ENCODE results near the gene RCAN2. TPM values are rescaled to one million over a fixed set of nuclear protein-coding genes. Genes with fewer than 3 reads are reported as not detected.

The RCAN2 gene
- polyA plus RNA-seq, 4 donors = 0.67 to 8.7 (median 4.0) TPM

DNA sequence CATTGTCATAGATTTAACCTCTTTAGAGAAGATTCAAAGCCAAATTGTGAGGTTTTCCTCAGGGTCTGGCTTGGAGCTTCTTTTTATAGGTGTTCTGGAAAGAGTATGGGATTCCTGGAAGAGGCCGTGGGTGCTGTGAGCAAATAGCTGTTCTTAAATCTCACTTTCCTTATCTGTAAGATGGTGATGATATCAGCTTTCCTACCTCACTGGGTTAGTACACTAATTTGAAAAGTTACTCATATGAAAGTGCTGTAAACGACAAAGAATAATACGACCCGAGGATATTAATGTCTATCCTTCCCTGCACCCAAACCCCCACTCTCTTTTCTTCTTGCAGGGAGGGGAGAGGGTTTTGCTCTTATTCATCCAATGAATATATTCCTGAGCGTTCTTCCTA, 203.6 kb downstream of the RCAN2 start:
- 76 to 81% (median 79%) methylated on average over 5 of the region's 5 CpGs for WGBS, 3 donors
- no peak overlapping the region for H3K4me3 ChIP-seq (ENCODE audit: low read depth in 1 of 3, low read length in 3 of 3)
- H3K27me3 ChIP-seq (ENCODE audit: control insufficient read depth in 3 of 3, insufficient read depth in 3 of 3, low read length in 3 of 3) = no peaks in the 10 kb centered on the region
- DNase-seq (no peak), FAIRE-seq (no peak)
- no peaks in the 10 kb centered on the region for H3K36me3 ChIP-seq (ENCODE audit: control insufficient read depth in 3 of 3, insufficient read depth in 2 of 3, low read depth in 1 of 3, low read length in 3 of 3)
- H3K4me1 ChIP-seq (ENCODE audit: control insufficient read depth in 3 of 3, insufficient read depth in 2 of 3, low read depth in 1 of 3, low read length in 2 of 3) = no peaks in the 10 kb centered on the region
- no peak overlapping the region for H3K27ac ChIP-seq (ENCODE audit: low read depth in 1 of 3, low read length in 2 of 3)
- no peaks in the 10 kb centered on the region for H3K9me3 ChIP-seq (ENCODE audit: control insufficient read depth in 2 of 2, insufficient read depth in 1 of 2, low read depth in 1 of 2, low read length in 1 of 2)

DNA sequence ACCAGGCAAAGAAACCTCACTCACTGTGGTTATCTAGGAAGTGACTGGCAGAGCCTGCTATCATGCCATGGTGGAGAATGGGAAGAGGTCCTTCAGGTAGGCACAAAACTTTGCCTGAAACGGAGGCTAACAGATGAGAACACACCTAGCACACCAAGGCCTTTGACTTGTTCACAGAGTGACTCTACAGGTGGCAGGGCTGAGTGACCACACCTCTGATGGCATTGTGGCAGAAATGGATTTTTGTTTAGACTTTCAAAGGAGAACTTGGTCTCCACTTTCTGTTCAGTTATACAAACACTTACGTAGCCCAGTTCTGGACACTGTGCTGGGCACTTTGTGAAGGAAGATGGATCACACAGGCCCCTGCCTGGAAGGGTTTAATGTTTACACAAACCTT, 204.2 kb downstream of the RCAN2 start:
- H3K36me3 ChIP-seq (ENCODE audit: control insufficient read depth in 3 of 3, insufficient read depth in 2 of 3, low read depth in 1 of 3, low read length in 3 of 3) = no peaks in the 10 kb centered on the region
- DNase-seq (no peak), FAIRE-seq (no peak)
- H3K4me1 ChIP-seq (ENCODE audit: control insufficient read depth in 3 of 3, insufficient read depth in 2 of 3, low read depth in 1 of 3, low read length in 2 of 3) = no peaks in the 10 kb centered on the region
- H3K27me3 ChIP-seq (ENCODE audit: control insufficient read depth in 3 of 3, insufficient read depth in 3 of 3, low read length in 3 of 3) = no peaks in the 10 kb centered on the region
- no peak overlapping the region for H3K27ac ChIP-seq (ENCODE audit: low read depth in 1 of 3, low read length in 2 of 3)
- H3K4me3 ChIP-seq (ENCODE audit: low read depth in 1 of 3, low read length in 3 of 3) = no peak overlapping the region
- 82 to 91% (median 87%) methylated on average over 2 of the region's 2 CpGs for WGBS, 3 donors
- H3K9me3 ChIP-seq (ENCODE audit: control insufficient read depth in 2 of 2, insufficient read depth in 1 of 2, low read depth in 1 of 2, low read length in 1 of 2) = no peaks in the 10 kb centered on the region

- WGBS, 3 donors = 83 to 85% (median 83%) methylated on average over 2 of the region's 2 CpGs
- DNase-seq (no peak), FAIRE-seq (no peak)
These were observed 206.8 kb downstream of the RCAN2 start for GRCh38 chr6:46284475-46284874.

DNA sequence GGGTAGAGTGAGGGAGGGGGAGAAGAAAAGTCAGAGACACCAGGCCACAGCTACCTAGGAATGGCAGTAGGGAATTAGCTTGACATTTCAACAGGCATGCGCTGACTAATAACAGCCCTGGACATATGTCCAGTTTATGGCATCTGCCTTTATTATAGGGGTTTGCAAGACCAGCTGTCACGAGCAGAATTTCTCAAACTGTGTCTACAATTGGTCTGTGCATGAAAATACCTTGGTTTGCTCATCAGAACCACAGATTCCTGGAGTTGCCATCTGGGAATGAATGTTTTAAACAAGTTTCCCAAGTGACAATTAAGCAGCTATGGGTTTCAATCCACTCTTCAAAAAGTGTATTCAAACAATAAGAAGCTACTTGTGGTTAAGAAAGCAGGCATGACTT, 210.1 kb downstream of the RCAN2 start:
- no peaks in the 10 kb centered on the region for H3K4me1 ChIP-seq (ENCODE audit: control insufficient read depth in 3 of 3, insufficient read depth in 2 of 3, low read depth in 1 of 3, low read length in 2 of 3)
- no peak overlapping the region for H3K4me3 ChIP-seq (ENCODE audit: low read depth in 1 of 3, low read length in 3 of 3)
- no peaks in the 10 kb centered on the region for H3K36me3 ChIP-seq (ENCODE audit: control insufficient read depth in 3 of 3, insufficient read depth in 2 of 3, low read depth in 1 of 3, low read length in 3 of 3)
- WGBS, 3 donors = 77 to 84% (median 80%) methylated on average over 2 of the region's 2 CpGs
- FAIRE-seq (no peak), DNase-seq (no peak)
- no peaks in the 10 kb centered on the region for H3K9me3 ChIP-seq (ENCODE audit: control insufficient read depth in 2 of 2, insufficient read depth in 1 of 2, low read depth in 1 of 2, low read length in 1 of 2)
- no peaks in the 10 kb centered on the region for H3K27me3 ChIP-seq (ENCODE audit: control insufficient read depth in 3 of 3, insufficient read depth in 3 of 3, low read length in 3 of 3)
- no peak overlapping the region for H3K27ac ChIP-seq (ENCODE audit: low read depth in 1 of 3, low read length in 2 of 3)

More at GRCh38 chr6:46284475-46284874, 206.8 kb downstream of the RCAN2 start:
- no peaks in the 10 kb centered on the region for H3K27me3 ChIP-seq (ENCODE audit: control insufficient read depth in 3 of 3, insufficient read depth in 3 of 3, low read length in 3 of 3)
- no peaks in the 10 kb centered on the region for H3K9me3 ChIP-seq (ENCODE audit: control insufficient read depth in 2 of 2, insufficient read depth in 1 of 2, low read depth in 1 of 2, low read length in 1 of 2)
- no peaks in the 10 kb centered on the region for H3K36me3 ChIP-seq (ENCODE audit: control insufficient read depth in 3 of 3, insufficient read depth in 2 of 3, low read depth in 1 of 3, low read length in 3 of 3)
- no peaks in the 10 kb centered on the region for H3K4me1 ChIP-seq (ENCODE audit: control insufficient read depth in 3 of 3, insufficient read depth in 2 of 3, low read depth in 1 of 3, low read length in 2 of 3)
- H3K27ac ChIP-seq (ENCODE audit: low read depth in 1 of 3, low read length in 2 of 3) = no peak overlapping the region
- no peak overlapping the region for H3K4me3 ChIP-seq (ENCODE audit: low read depth in 1 of 3, low read length in 3 of 3)

- no peaks in the 10 kb centered on the region for H3K9me3 ChIP-seq (ENCODE audit: control insufficient read depth in 2 of 2, insufficient read depth in 1 of 2, low read depth in 1 of 2, low read length in 1 of 2)
- H3K4me1 ChIP-seq (ENCODE audit: control insufficient read depth in 3 of 3, insufficient read depth in 2 of 3, low read depth in 1 of 3, low read length in 2 of 3) = no peaks in the 10 kb centered on the region
- H3K27ac ChIP-seq (ENCODE audit: low read depth in 1 of 3, low read length in 2 of 3) = no peak overlapping the region
- no peaks in the 10 kb centered on the region for H3K36me3 ChIP-seq (ENCODE audit: control insufficient read depth in 3 of 3, insufficient read depth in 2 of 3, low read depth in 1 of 3, low read length in 3 of 3)
- H3K27me3 ChIP-seq (ENCODE audit: control insufficient read depth in 3 of 3, insufficient read depth in 3 of 3, low read length in 3 of 3) = no peaks in the 10 kb centered on the region
- no peak for FAIRE-seq
- H3K4me3 ChIP-seq (ENCODE audit: low read depth in 1 of 3, low read length in 3 of 3) = no peak overlapping the region
- DNase-seq = no peak
These were observed 211.4 kb downstream of the RCAN2 start for GRCh38 chr6:46279874-46280273.

- FAIRE-seq (no peak), DNase-seq (no peak)
- 55 to 65% (median 63%) methylated on average over 2 of the region's 2 CpGs for WGBS, 3 donors
- Histone ChIP-seq H3K27me3 (ENCODE audit: control insufficient read depth in 3 of 3, insufficient read depth in 3 of 3, low read length in 3 of 3) (no peaks in the 10 kb centered on the region), H3K4me1 (ENCODE audit: control insufficient read depth in 3 of 3, insufficient read depth in 2 of 3, low read depth in 1 of 3, low read length in 2 of 3) (no peaks in the 10 kb centered on the region), H3K27ac (ENCODE audit: low read depth in 1 of 3, low read length in 2 of 3) (no peak overlapping the region), H3K36me3 (ENCODE audit: control insufficient read depth in 3 of 3, insufficient read depth in 2 of 3, low read depth in 1 of 3, low read length in 3 of 3) (no peaks in the 10 kb centered on the region), H3K4me3 (ENCODE audit: low read depth in 1 of 3, low read length in 3 of 3) (no peak overlapping the region), H3K9me3 (ENCODE audit: control insufficient read depth in 2 of 2, insufficient read depth in 1 of 2, low read depth in 1 of 2, low read length in 1 of 2) (no peaks in the 10 kb centered on the region)
These were observed 214.6 kb downstream of the RCAN2 start for GRCh38 chr6:46276576-46277142.

DNA sequence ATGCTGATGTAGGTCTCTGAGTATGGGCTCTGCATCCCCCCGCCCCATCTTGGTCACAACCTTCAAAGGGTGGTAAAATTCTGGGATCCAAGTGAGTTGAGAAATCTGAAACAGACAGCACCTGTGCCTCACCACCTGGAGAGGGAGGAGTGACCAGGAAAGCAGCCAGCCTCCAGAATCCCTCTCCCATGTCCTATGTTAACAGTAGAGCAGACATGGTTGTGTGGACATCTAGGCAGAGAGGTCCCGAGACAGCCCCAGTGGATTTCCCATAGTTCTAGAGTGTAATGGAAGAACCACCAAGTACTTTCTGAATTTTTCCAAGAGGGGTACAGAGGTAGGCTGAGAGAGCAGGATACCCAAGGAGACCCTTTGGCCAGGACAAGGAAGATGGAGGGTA, 216.7 kb downstream of the RCAN2 start:
- FAIRE-seq = no peak
- Histone ChIP-seq H3K36me3 (ENCODE audit: control insufficient read depth in 3 of 3, insufficient read depth in 2 of 3, low read depth in 1 of 3, low read length in 3 of 3) (no peaks in the 10 kb centered on the region), H3K9me3 (ENCODE audit: control insufficient read depth in 2 of 2, insufficient read depth in 1 of 2, low read depth in 1 of 2, low read length in 1 of 2) (no peaks in the 10 kb centered on the region), H3K4me3 (ENCODE audit: low read depth in 1 of 3, low read length in 3 of 3) (no peak overlapping the region), H3K27me3 (ENCODE audit: control insufficient read depth in 3 of 3, insufficient read depth in 3 of 3, low read length in 3 of 3) (no peaks in the 10 kb centered on the region), H3K27ac (ENCODE audit: low read depth in 1 of 3, low read length in 2 of 3) (no peak overlapping the region), H3K4me1 (ENCODE audit: control insufficient read depth in 3 of 3, insufficient read depth in 2 of 3, low read depth in 1 of 3, low read length in 2 of 3) (no peaks in the 10 kb centered on the region)
- 91 to 100% (median 94%) methylated on average over 2 of the region's 2 CpGs for WGBS, 3 donors
- no peak for DNase-seq

GRCh38 chr6:46273911-46274310, 217.3 kb downstream of the RCAN2 start:
- WGBS, 3 donors = 11 to 42% (median 23%) methylated on average over 2 of the region's 2 CpGs
- Histone ChIP-seq H3K9me3 (ENCODE audit: control insufficient read depth in 2 of 2, insufficient read depth in 1 of 2, low read depth in 1 of 2, low read length in 1 of 2) (no peaks in the 10 kb centered on the region), H3K4me1 (ENCODE audit: control insufficient read depth in 3 of 3, insufficient read depth in 2 of 3, low read depth in 1 of 3, low read length in 2 of 3) (no peaks in the 10 kb centered on the region), H3K27me3 (ENCODE audit: control insufficient read depth in 3 of 3, insufficient read depth in 3 of 3, low read length in 3 of 3) (no peaks in the 10 kb centered on the region), H3K4me3 (ENCODE audit: low read depth in 1 of 3, low read length in 3 of 3) (no peak overlapping the region), H3K36me3 (ENCODE audit: control insufficient read depth in 3 of 3, insufficient read depth in 2 of 3, low read depth in 1 of 3, low read length in 3 of 3) (no peaks in the 10 kb centered on the region), H3K27ac (ENCODE audit: low read depth in 1 of 3, low read length in 2 of 3) (no peak overlapping the region)
- DNase-seq = no peak
- no peak for FAIRE-seq

GRCh38 chr6:46271728-46272127, 219.5 kb downstream of the RCAN2 start:
- WGBS, 3 donors = 89 to 94% (median 92%) methylated on average over 3 of the region's 3 CpGs
- no peaks in the 10 kb centered on the region for H3K27me3 ChIP-seq (ENCODE audit: control insufficient read depth in 3 of 3, insufficient read depth in 3 of 3, low read length in 3 of 3)
- no peak for FAIRE-seq
- no peak overlapping the region for H3K27ac ChIP-seq (ENCODE audit: low read depth in 1 of 3, low read length in 2 of 3)
- no peaks in the 10 kb centered on the region for H3K9me3 ChIP-seq (ENCODE audit: control insufficient read depth in 2 of 2, insufficient read depth in 1 of 2, low read depth in 1 of 2, low read length in 1 of 2)
- no peaks in the 10 kb centered on the region for H3K36me3 ChIP-seq (ENCODE audit: control insufficient read depth in 3 of 3, insufficient read depth in 2 of 3, low read depth in 1 of 3, low read length in 3 of 3)
- DNase-seq = no peak
- no peaks in the 10 kb centered on the region for H3K4me1 ChIP-seq (ENCODE audit: control insufficient read depth in 3 of 3, insufficient read depth in 2 of 3, low read depth in 1 of 3, low read length in 2 of 3)
- no peak overlapping the region for H3K4me3 ChIP-seq (ENCODE audit: low read depth in 1 of 3, low read length in 3 of 3)

Measured in small intestine (tissue), 7 donors.